ENCODE results near the gene TCERG1L. TPM values are rescaled to one million over a fixed set of nuclear protein-coding genes. Genes with fewer than 3 reads are reported as not detected.

TCERG1L gene
- polyA plus RNA-seq, 1 of the 3 experiments (the other 2 are of a cell fraction): not detected

DNA sequence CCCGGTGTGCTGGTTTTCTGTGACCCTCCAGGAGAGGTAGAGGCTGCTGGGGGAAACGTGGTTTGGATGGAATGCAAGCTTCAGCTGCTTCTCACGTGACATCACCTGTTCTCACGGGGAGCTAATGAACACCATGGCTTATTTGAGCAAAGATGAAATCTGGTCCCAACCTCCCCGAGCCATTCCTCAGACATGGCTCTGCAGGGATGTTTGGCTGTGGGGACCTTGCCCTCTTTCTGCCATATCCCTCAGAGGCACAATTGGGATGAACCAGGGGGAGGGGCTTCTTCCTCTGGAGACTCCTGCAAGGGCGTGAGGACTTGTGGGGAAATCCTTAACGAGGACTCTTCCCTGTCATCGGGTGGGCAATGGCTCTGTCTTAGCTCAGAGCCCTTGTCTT, 236.8 kb downstream of the TCERG1L start:
- Histone ChIP-seq H3K27ac (ENCODE audit: low read depth in 2 of 2, low read length in 1 of 2) (no peak overlapping the region), H3K9me3 (no peaks in the 10 kb centered on the region), H3K4me2 (no peak overlapping the region), H3K79me2 (ENCODE audit: insufficient read depth) (no peaks in the 10 kb centered on the region), H3K27me3 (ENCODE audit: insufficient read depth) (no peaks in the 10 kb centered on the region), H3K4me1 (ENCODE audit: control insufficient read depth in 1 of 2, insufficient read depth in 2 of 2, low read depth in 1 of 2, low read length in 1 of 2) (no peaks in the 10 kb centered on the region; a peak in 1 of 4 replicates), H3K36me3 (replicated peaks in 1 of 2; ENCODE audit: control insufficient read depth in 1 of 2, insufficient read depth in 2 of 2, low read length in 1 of 2) (no peaks in the 10 kb centered on the region), H3K9me2 (no peaks in the 10 kb centered on the region), H3K9ac (no peak overlapping the region), H4K20me1 (ENCODE audit: insufficient read depth) (no peaks in the 10 kb centered on the region), H3F3A (replicated peaks; ENCODE audit: insufficient read depth) (no peaks in the 10 kb centered on the region), H2AFZ (ENCODE audit: low read depth) (no peak overlapping the region), H3K4me3 (ENCODE audit: low read depth in 2 of 2, low read length in 1 of 2) (no peak overlapping the region)
- ChIA-PET CTCF (no interaction called here), POLR2A (no interaction called here)
- TF ChIP-seq EP300 (IDR thresholded peaks at IDR 0.05; ENCODE audit: borderline replicate concordance in 1 of 2, low read depth in 1 of 2, low read length in 1 of 2) (no peak), MEF2A (IDR thresholded peaks at IDR 0.05; ENCODE audit: borderline replicate concordance, low read depth) (no peak), TAF1 (IDR thresholded peaks at IDR 0.05; ENCODE audit: borderline replicate concordance, low read depth, low read length) (no peak), RXRA (IDR thresholded peaks at IDR 0.05; ENCODE audit: borderline replicate concordance, low read depth) (no peak), TEAD4 (IDR thresholded peaks at IDR 0.05; ENCODE audit: borderline replicate concordance, insufficient read depth) (no peak), RAD21 (IDR thresholded peaks at IDR 0.05; ENCODE audit: low read length) (no peak), SMC3 (IDR thresholded peaks at IDR 0.05; ENCODE audit: low read depth, low read length) (no peak), CHD2 (IDR thresholded peaks at IDR 0.05; ENCODE audit: low read length, partially characterized antibody) (no peak), RCOR1 (IDR thresholded peaks at IDR 0.05; ENCODE audit: low read length) (no peak), GATA2 (CRISPR knock-in tag; IDR thresholded peaks at IDR 0.05) (no peak), TCF12 (IDR thresholded peaks at IDR 0.05) (no peak), EZH2phosphoT487 (IDR thresholded peaks at IDR 0.05; ENCODE audit: borderline replicate concordance, low read depth) (no peak), NFIC (IDR thresholded peaks at IDR 0.05; ENCODE audit: borderline replicate concordance) (no peak), YY1 (IDR thresholded peaks at IDR 0.05; ENCODE audit: low read depth) (no peak), FOXJ3 (CRISPR knock-in tag; IDR thresholded peaks at IDR 0.05) (no peak)
- TF ChIP-seq, protein P1, sequence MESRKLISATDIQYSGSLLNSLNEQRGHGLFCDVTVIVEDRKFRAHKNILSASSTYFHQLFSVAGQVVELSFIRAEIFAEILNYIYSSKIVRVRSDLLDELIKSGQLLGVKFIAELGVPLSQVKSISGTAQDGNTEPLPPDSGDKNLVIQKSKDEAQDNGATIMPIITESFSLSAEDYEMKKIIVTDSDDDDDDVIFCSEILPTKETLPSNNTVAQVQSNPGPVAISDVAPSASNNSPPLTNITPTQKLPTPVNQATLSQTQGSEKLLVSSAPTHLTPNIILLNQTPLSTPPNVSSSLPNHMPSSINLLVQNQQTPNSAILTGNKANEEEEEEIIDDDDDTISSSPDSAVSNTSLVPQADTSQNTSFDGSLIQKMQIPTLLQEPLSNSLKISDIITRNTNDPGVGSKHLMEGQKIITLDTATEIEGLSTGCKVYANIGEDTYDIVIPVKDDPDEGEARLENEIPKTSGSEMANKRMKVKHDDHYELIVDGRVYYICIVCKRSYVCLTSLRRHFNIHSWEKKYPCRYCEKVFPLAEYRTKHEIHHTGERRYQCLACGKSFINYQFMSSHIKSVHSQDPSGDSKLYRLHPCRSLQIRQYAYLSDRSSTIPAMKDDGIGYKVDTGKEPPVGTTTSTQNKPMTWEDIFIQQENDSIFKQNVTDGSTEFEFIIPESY (IDR thresholded peaks at IDR 0.05; ENCODE audit: borderline replicate concordance, low read depth): no peak
- TF ChIP-seq, protein P2, sequence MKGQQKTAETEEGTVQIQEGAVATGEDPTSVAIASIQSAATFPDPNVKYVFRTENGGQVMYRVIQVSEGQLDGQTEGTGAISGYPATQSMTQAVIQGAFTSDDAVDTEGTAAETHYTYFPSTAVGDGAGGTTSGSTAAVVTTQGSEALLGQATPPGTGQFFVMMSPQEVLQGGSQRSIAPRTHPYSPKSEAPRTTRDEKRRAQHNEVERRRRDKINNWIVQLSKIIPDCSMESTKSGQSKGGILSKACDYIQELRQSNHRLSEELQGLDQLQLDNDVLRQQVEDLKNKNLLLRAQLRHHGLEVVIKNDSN (IDR thresholded peaks at IDR 0.05; ENCODE audit: borderline replicate concordance, low read depth): no peak
- 16% methylated on average over 8 of the region's 8 CpGs for WGBS (ENCODE audit: low lambda C conversion rate)
- no peak for DNase-seq
